ENCODE results near the gene NHLRC2. TPM values are rescaled to one million over a fixed set of nuclear protein-coding genes. Genes with fewer than 3 reads are reported as not detected.

The NHLRC2 gene
- total RNA-seq, 1 donor from 2014 or later: 13.4 TPM

DNA sequence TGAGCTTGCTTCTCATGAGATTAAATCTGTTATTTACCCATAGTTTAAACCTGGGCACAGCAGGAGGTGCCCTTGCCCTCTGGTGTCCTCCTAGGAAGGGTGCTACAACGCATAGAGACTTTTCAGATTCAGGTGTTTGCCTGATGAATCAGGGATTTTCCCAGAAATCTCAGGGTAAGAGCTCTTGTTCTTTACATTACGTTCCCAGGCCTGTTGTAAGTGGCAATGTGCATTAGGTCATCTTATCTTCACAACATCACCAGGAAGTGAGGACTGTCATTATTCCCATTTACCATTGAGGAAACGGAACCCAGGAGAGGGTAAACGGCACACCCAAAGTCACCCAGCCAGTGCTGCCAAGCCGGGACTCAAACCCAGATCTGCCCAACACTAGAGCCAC, 73.0 kb downstream of the NHLRC2 start:
- FAIRE-seq: no peak
- TF ChIP-seq, protein P1, sequence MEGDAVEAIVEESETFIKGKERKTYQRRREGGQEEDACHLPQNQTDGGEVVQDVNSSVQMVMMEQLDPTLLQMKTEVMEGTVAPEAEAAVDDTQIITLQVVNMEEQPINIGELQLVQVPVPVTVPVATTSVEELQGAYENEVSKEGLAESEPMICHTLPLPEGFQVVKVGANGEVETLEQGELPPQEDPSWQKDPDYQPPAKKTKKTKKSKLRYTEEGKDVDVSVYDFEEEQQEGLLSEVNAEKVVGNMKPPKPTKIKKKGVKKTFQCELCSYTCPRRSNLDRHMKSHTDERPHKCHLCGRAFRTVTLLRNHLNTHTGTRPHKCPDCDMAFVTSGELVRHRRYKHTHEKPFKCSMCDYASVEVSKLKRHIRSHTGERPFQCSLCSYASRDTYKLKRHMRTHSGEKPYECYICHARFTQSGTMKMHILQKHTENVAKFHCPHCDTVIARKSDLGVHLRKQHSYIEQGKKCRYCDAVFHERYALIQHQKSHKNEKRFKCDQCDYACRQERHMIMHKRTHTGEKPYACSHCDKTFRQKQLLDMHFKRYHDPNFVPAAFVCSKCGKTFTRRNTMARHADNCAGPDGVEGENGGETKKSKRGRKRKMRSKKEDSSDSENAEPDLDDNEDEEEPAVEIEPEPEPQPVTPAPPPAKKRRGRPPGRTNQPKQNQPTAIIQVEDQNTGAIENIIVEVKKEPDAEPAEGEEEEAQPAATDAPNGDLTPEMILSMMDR (IDR thresholded peaks at IDR 0.05; ENCODE audit: insufficient read depth, low read length, severe bottlenecking): no peak
- no peaks in the 10 kb centered on the region for H3K27me3 ChIP-seq (ENCODE audit: control insufficient read depth, insufficient read depth, low read length)
- DNase-seq (ENCODE audit: low read depth): peak; percentile 20
- H3K4me3 ChIP-seq (ENCODE audit: low read depth, low read length): no peak overlapping the region
- H3K36me3 ChIP-seq (ENCODE audit: control insufficient read depth, insufficient read depth, low read length): no peaks in the 10 kb centered on the region

DNA sequence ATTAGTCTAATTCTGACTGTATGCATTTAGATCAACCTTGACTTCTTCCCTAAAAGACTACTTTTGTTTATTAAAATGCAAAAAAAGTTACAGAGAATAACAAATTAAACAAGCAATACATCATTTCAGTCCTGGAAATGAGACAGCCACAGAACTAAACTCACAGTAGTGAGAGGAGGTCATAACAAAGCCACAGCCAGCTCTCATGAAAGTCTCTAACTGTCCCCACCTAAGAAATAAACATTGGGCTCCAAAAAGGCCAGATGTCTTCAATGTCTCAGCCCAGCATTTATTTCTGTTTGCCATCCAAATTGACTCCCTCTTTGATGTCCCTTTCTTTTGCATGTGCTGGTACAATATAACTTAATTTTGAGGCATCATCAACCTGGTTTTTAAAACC, 74.4 kb downstream of the NHLRC2 start:
- Histone ChIP-seq H3K27me3 (ENCODE audit: control insufficient read depth, insufficient read depth, low read length) (no peaks in the 10 kb centered on the region), H3K4me3 (ENCODE audit: low read depth, low read length) (no peak overlapping the region), H3K36me3 (ENCODE audit: control insufficient read depth, insufficient read depth, low read length) (no peaks in the 10 kb centered on the region)
- TF ChIP-seq, protein P1 (IDR thresholded peaks at IDR 0.05; ENCODE audit: insufficient read depth, low read length, severe bottlenecking): no peak
- no peak for DNase-seq (ENCODE audit: low read depth)
- no peak for FAIRE-seq

DNA sequence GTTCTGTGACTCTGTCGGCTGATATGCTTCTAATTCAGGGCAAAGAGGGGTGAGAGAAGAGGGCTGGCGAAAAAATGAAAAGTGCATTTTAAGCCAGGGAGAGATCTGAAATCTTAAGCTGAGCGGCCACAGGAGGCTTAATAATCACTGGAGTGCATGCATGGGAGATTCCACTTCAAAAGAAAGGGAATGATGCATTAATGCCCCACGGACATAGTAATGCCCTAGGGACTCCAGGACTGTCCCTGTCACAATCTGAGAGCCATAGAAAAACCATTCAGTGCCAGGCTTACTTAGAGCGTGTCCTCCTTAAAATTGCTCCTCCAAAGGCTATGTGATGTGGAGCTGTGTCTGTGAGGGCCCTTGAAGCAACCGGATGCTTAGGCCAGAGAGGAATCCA, 75.1 kb downstream of the NHLRC2 start:
- FAIRE-seq: no peak
- DNase-seq (ENCODE audit: low read depth): no peak

DNA sequence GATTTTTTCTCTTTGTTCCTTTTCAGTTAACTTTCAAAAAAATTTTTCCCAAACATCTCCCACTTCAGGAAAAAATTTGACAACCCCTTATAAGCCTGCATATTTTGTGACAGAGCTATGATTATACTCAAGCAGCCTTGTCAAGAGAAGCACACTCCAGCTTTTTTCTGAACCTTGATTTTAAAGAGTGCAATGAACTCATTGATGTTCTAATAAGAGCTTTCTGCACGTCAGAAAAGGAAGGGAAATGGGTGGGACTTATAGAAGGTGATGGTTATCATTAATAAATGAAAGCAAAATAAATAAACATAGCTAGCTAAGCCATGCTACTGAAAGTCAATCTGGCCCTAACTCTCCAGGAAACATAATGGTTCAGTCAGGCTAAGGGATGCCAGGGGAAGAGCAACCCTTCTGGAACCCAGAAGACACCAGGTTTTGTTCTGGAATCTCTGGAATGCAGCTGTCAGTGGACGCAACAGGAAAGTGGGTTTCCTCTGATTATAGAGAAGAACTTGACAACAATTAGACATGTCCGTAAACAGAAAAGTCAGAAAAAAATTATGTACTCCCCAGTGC, 76.1 kb downstream of the NHLRC2 start:
- no peak for DNase-seq (ENCODE audit: low read depth)
- no peak for FAIRE-seq
- H3K27me3 ChIP-seq (ENCODE audit: control insufficient read depth, insufficient read depth, low read length): no peaks in the 10 kb centered on the region

More for the DNA sequence above, 75.1 kb downstream of the NHLRC2 start:
- no peaks in the 10 kb centered on the region for H3K36me3 ChIP-seq (ENCODE audit: control insufficient read depth, insufficient read depth, low read length)
- no peaks in the 10 kb centered on the region for H3K27me3 ChIP-seq (ENCODE audit: control insufficient read depth, insufficient read depth, low read length)
- TF ChIP-seq, protein P1 (IDR thresholded peaks at IDR 0.05; ENCODE audit: insufficient read depth, low read length, severe bottlenecking): no peak
- no peak overlapping the region for H3K4me3 ChIP-seq (ENCODE audit: low read depth, low read length)

DNA sequence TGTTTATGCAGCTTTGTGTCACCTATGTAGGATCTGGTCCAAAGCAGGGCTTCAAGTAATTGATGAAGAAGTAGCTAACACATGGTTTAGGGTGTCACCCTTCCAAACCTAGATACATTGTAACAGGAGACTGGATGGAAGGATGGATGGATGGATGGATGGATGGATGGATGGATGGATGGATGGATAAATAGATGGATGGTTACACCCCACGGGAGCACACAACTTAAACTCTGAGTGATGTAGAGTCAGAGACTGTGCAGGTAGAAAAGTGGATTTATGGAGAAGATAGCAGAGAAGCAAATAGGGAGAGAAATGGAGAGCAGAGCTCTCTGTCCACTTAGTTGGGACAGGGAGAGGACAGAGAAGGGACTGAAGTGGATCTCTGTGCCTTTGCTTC, 78.4 kb downstream of the NHLRC2 start:
- no peaks in the 10 kb centered on the region for H3K36me3 ChIP-seq (ENCODE audit: control insufficient read depth, insufficient read depth, low read length)
- H3K4me3 ChIP-seq (ENCODE audit: low read depth, low read length): no peak overlapping the region
- no peaks in the 10 kb centered on the region for H3K27me3 ChIP-seq (ENCODE audit: control insufficient read depth, insufficient read depth, low read length)
- no peak for FAIRE-seq
- DNase-seq (ENCODE audit: low read depth): no peak
- TF ChIP-seq, protein P1 (IDR thresholded peaks at IDR 0.05; ENCODE audit: insufficient read depth, low read length, severe bottlenecking): no peak

More for the DNA sequence above, 76.1 kb downstream of the NHLRC2 start:
- Histone ChIP-seq H3K4me3 (ENCODE audit: low read depth, low read length) (no peak overlapping the region), H3K36me3 (ENCODE audit: control insufficient read depth, insufficient read depth, low read length) (no peaks in the 10 kb centered on the region)
- TF ChIP-seq, protein P1 (IDR thresholded peaks at IDR 0.05; ENCODE audit: insufficient read depth, low read length, severe bottlenecking): no peak
